Loucy (cell line): ENCODE measurements around the gene OXCT1.

Source experiments
- EZH2phosphoT487 ChIP-seq: fragments of 200-600 bp; IDR thresholded peaks from 2 replicates; pipeline ENCODE4 v1.6.1; 2018; ENCODE audit warnings: antibody characterized with exemption, mild to moderate bottlenecking, moderate library complexity, borderline replicate concordance
- TF ChIP-seq, protein P1 (sequence below): fragments of 200-600 bp; sonication (generic); conservative IDR thresholded peaks from 2 replicates; pipeline ENCODE4 v1.5.1; 2014; ENCODE audit warnings: mild to moderate bottlenecking, antibody characterized with exemption, low read length

- TF ChIP-seq, protein P1, sequence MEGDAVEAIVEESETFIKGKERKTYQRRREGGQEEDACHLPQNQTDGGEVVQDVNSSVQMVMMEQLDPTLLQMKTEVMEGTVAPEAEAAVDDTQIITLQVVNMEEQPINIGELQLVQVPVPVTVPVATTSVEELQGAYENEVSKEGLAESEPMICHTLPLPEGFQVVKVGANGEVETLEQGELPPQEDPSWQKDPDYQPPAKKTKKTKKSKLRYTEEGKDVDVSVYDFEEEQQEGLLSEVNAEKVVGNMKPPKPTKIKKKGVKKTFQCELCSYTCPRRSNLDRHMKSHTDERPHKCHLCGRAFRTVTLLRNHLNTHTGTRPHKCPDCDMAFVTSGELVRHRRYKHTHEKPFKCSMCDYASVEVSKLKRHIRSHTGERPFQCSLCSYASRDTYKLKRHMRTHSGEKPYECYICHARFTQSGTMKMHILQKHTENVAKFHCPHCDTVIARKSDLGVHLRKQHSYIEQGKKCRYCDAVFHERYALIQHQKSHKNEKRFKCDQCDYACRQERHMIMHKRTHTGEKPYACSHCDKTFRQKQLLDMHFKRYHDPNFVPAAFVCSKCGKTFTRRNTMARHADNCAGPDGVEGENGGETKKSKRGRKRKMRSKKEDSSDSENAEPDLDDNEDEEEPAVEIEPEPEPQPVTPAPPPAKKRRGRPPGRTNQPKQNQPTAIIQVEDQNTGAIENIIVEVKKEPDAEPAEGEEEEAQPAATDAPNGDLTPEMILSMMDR, result no peak
- TF ChIP-seq EZH2phosphoT487, result no peak
These were observed 413 bp upstream of the OXCT1 start for GRCh38 chr5:41870627-41871048.
